H9 (cell line): ENCODE results near the gene KHK. TPM values are rescaled to one million over a fixed set of nuclear protein-coding genes. Genes with fewer than 3 reads are reported as not detected.

Experiments
- DNase-seq: peaks from one replicate; pipeline ENCODE4 v3.0.0-alpha.2; 2017
- H2AFZ ChIP-seq: one replicate; pipeline ENCODE4 v1.6.1; 2013; ENCODE audit warnings: mild to moderate bottlenecking, low read length, control low read depth, moderate library complexity
- H2AK5ac ChIP-seq: 2 replicates; pipeline ENCODE4 v1.6.1; 2013; ENCODE audit warnings: low read length, control low read depth, mixed read lengths; ENCODE audit not compliant: insufficient read length
- H2BK120ac ChIP-seq: one replicate; pipeline ENCODE4 v1.6.1; 2013; ENCODE audit warnings: low read depth, mild to moderate bottlenecking, low read length, control low read depth, inconsistent platforms; ENCODE audit not compliant: poor library complexity, severe bottlenecking
- H2BK12ac ChIP-seq: 2 replicates; pipeline ENCODE4 v1.6.1; 2013; ENCODE audit warnings: low read length, control low read depth, mixed read lengths, low read depth; ENCODE audit not compliant: insufficient read length
- H2BK15ac ChIP-seq: 2 replicates; pipeline ENCODE4 v1.6.1; 2013; ENCODE audit warnings: low read depth, low read length, control low read depth
- H2BK20ac ChIP-seq: one replicate; pipeline ENCODE4 v1.6.1; 2013; ENCODE audit warnings: low read depth, mild to moderate bottlenecking, low read length, control low read depth, inconsistent platforms; ENCODE audit not compliant: poor library complexity, severe bottlenecking
- H2BK5ac ChIP-seq: 2 replicates; pipeline ENCODE4 v1.6.1; 2013; ENCODE audit warnings: low read length, control low read depth, mixed read lengths; ENCODE audit not compliant: insufficient read length
- H3K14ac ChIP-seq: 2 replicates; pipeline ENCODE4 v1.6.1; 2013; ENCODE audit warnings: low read length, control low read depth; ENCODE audit not compliant: insufficient read depth
- H3K18ac ChIP-seq: 2 replicates; pipeline ENCODE4 v1.6.1; 2013; ENCODE audit warnings: low read depth, mild to moderate bottlenecking, mixed read lengths, low read length, control low read depth; ENCODE audit not compliant: insufficient read length
- H3K23ac ChIP-seq: 2 replicates; pipeline ENCODE4 v1.6.1; 2013; ENCODE audit warnings: low read length, control low read depth, mixed read lengths, low read depth; ENCODE audit not compliant: insufficient read length
- H3K23me2 ChIP-seq: 2 replicates; pipeline ENCODE4 v1.6.1; 2013; ENCODE audit warnings: low read depth, mild to moderate bottlenecking, mixed read lengths, low read length, control low read depth; ENCODE audit not compliant: insufficient read length, poor library complexity, severe bottlenecking
- H3K27ac ChIP-seq: 2 replicates; pipeline ENCODE4 v1.5.1; 2013; ENCODE audit warnings: low read length, control low read depth, mixed read lengths, low read depth; ENCODE audit not compliant: insufficient read length
- H3K27me3 ChIP-seq: 2 replicates; pipeline ENCODE4 v1.6.1; 2013; ENCODE audit warnings: low read length, control low read depth, inconsistent platforms; ENCODE audit not compliant: insufficient read depth
- H3K4ac ChIP-seq: 2 replicates; pipeline ENCODE4 v1.6.1; 2013; ENCODE audit warnings: low read depth, mild to moderate bottlenecking, control low read depth, inconsistent platforms, low read length, moderate library complexity
- H3K4me1 ChIP-seq: 2 replicates; pipeline ENCODE4 v1.6.1; 2013; ENCODE audit warnings: low read length, control low read depth, inconsistent platforms; ENCODE audit not compliant: insufficient read depth
- H3K4me2 ChIP-seq: 2 replicates; pipeline ENCODE4 v1.6.1; 2013; ENCODE audit warnings: low read length, control low read depth, mixed read lengths; ENCODE audit not compliant: insufficient read length, insufficient read depth
- H3K56ac ChIP-seq: 2 replicates; pipeline ENCODE4 v1.6.1; 2013; ENCODE audit warnings: low read depth, mild to moderate bottlenecking, mixed read lengths, low read length, control low read depth; ENCODE audit not compliant: insufficient read length
- H3K79me1 ChIP-seq: 2 replicates; pipeline ENCODE4 v1.6.1; 2013; ENCODE audit warnings: low read depth, mild to moderate bottlenecking, moderate library complexity, low read length, control low read depth, inconsistent platforms; ENCODE audit not compliant: insufficient read depth, poor library complexity, severe bottlenecking
- H3K79me2 ChIP-seq: 2 replicates; pipeline ENCODE4 v1.6.1; 2013; ENCODE audit warnings: low read length, control low read depth, inconsistent platforms; ENCODE audit not compliant: insufficient read depth
- H3K9ac ChIP-seq: 2 replicates; pipeline ENCODE4 v1.6.1; 2013; ENCODE audit warnings: low read length, control low read depth, mixed read lengths; ENCODE audit not compliant: insufficient read length; ENCODE audit errors: extremely low read depth
- H3K9me3 ChIP-seq: one replicate; pipeline ENCODE4 v1.6.1; 2013; ENCODE audit warnings: low read depth, low read length, inconsistent platforms; ENCODE audit not compliant: control insufficient read depth
- H3T11ph ChIP-seq: one replicate; pipeline ENCODE4 v1.6.1; 2013; ENCODE audit warnings: mild to moderate bottlenecking, low read length, control low read depth, inconsistent platforms
- H4K20me1 ChIP-seq: one replicate; pipeline ENCODE4 v1.6.1; 2013; ENCODE audit not compliant: control insufficient read depth, insufficient read length, insufficient read depth
- H4K5ac ChIP-seq: 2 replicates; pipeline ENCODE4 v1.6.1; 2013; ENCODE audit warnings: low read depth, mild to moderate bottlenecking, mixed read lengths, low read length, control low read depth; ENCODE audit not compliant: insufficient read length
- H4K8ac ChIP-seq: replicated peaks from 2 replicates; pipeline ENCODE4 v1.6.1; 2013; ENCODE audit warnings: low read length, control low read depth, mixed read lengths, low read depth; ENCODE audit not compliant: insufficient read length
- H4K91ac ChIP-seq: 2 replicates; pipeline ENCODE4 v1.6.1; 2013; ENCODE audit warnings: low read depth, mild to moderate bottlenecking, moderate library complexity, mixed read lengths, low read length, control low read depth; ENCODE audit not compliant: insufficient read length
- H3K27ac Mint-ChIP-seq, 3 experiments: 2 replicates in 2 of 3; 3 replicates in 1 of 3; pipeline ENCODE4 v1.8.0; 2020 to 2021; ENCODE audit warnings: mixed read lengths in 3 of 3, mild to moderate bottlenecking in 1 of 3, moderate library complexity in 1 of 3
- H3K27me3 Mint-ChIP-seq: 2 replicates; pipeline ENCODE4 v1.8.0; 2021; ENCODE audit warnings: low read depth, mild to moderate bottlenecking, moderate library complexity, mixed read lengths
- H3K36me3 Mint-ChIP-seq, 3 experiments: 2 replicates in 2 of 3; 3 replicates in 1 of 3; pipeline ENCODE4 v1.8.0; 2020 to 2021; ENCODE audit warnings: low read depth in 3 of 3, mixed read lengths in 3 of 3; ENCODE audit not compliant: insufficient read depth in 1 of 3
- H3K4me1 Mint-ChIP-seq, 2 experiments: 2 replicates each; pipeline ENCODE4 v1.8.0; 2020; ENCODE audit warnings: mixed read lengths in 2 of 2
- H3K4me3 Mint-ChIP-seq, 2 experiments: 2 replicates in 1 of 2; 3 replicates in 1 of 2; pipeline ENCODE4 v1.8.0; 2020 to 2021; ENCODE audit warnings: mild to moderate bottlenecking in 2 of 2, mixed read lengths in 2 of 2, moderate library complexity in 1 of 2
- H3K9me3 Mint-ChIP-seq, 2 experiments: 2 replicates in 1 of 2; 3 replicates in 1 of 2; pipeline ENCODE4 v1.8.0; 2020; ENCODE audit warnings: mild to moderate bottlenecking in 2 of 2, mixed read lengths in 2 of 2, moderate library complexity in 1 of 2
- CTCF ChIP-seq: fragments of 200-600 bp; sonication (generic); conservative IDR thresholded peaks from 3 replicates; pipeline ENCODE4 v1.8.0; 2021; ENCODE audit warnings: antibody characterized with exemption, mild to moderate bottlenecking
- WGBS: extraction: QIAGEN DNeasy Blood & Tissue Kit; methylation state at CpG from one replicate; pipeline ENCODE4 v1.1.7; 2013; ENCODE audit warnings: missing lambda C conversion rate, low lambda C conversion rate, mixed read lengths; ENCODE audit not compliant: insufficient read length; ENCODE audit errors: extremely low coverage; 5-methylcytosine and 5-hydroxymethylcytosine counted together
- total RNA-seq: library from RNA; stranded (reverse); gene quantifications from 2 replicates; pipeline ENCODE4 v1.2.1, GENCODE V29; 2021

KHK gene
- total RNA-seq, 1 experiment from 2014 or later = 12.1 TPM

DNA sequence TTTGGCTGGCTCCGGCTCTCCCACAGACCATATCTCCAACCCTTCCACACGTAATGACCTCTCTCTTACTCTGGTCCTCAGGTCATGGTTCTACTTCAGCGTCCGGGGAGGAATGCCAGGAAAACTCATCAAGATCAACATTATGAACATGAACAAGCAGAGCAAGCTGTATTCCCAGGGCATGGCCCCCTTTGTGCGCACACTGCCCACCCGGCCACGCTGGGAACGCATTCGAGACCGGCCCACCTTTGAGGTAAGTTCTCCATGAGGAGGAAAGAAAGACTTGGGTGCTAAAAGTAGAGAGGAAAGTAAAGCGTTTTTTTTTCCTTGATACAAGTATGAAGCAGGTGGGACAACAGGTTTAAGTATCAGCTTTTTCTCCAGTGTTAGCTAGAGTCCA lies 33.3 kb upstream of the KHK start:
- Histone ChIP-seq H3K56ac (no peak overlapping the region), H3K79me2 (no peaks in the 10 kb centered on the region), H3K9me3 (no peaks in the 10 kb centered on the region), H3K4me2 (no peak overlapping the region), H3K4me1 (peaks cover 4% of the 10 kb centered on the region; the same call in 1 of the 2 replicates), H4K91ac (no peak overlapping the region), H2BK5ac (no peak overlapping the region), H3K18ac (no peak overlapping the region), H4K8ac (no peak overlapping the region), H4K20me1 (no peaks in the 10 kb centered on the region), H2BK12ac (no peak overlapping the region), H2BK120ac (no peak overlapping the region), H4K5ac (no peak overlapping the region), H3K79me1 (no peaks in the 10 kb centered on the region), H2BK20ac (no peak overlapping the region), H3K4ac (no peak overlapping the region), H2AFZ (no peak overlapping the region), H2BK15ac (no peak overlapping the region), H3K23ac (no peak overlapping the region), H3K14ac (no peak overlapping the region), H3K27ac (no peak overlapping the region), H3K23me2 (peaks cover 10% of the 10 kb centered on the region), H3K9ac (no peak overlapping the region), H3T11ph (no peak overlapping the region), H2AK5ac (no peak overlapping the region), H3K27me3 (no peaks in the 10 kb centered on the region)
- H3K27ac Mint-ChIP-seq = no peak overlapping the region
- peaks cover 7% of the 10 kb centered on the region for H3K27me3 Mint-ChIP-seq
- H3K4me1 Mint-ChIP-seq = peaks cover 10 to 14% of the 10 kb centered on the region in 2 experiments
- peaks cover 7 to 10% of the 10 kb centered on the region in 2 experiments for H3K9me3 Mint-ChIP-seq
- DNase-seq = no peak
- H3K36me3 Mint-ChIP-seq = peaks cover 23 to 45% (median 35%) of the 10 kb centered on the region in 3 experiments
- H3K4me3 Mint-ChIP-seq = peak overlapping the region; percentile 86 to 94; a peak in 2 of 5 replicates
- WGBS = no CpG with 5 or more reads among the region's 11 CpGs
- TF ChIP-seq CTCF = no peak
